ENCODE results near the gene ARID3A. TPM values are rescaled to one million over a fixed set of nuclear protein-coding genes. Genes with fewer than 3 reads are reported as not detected.

Gene ARID3A
- total and polyA plus RNA-seq, 12 donors: 3.0 to 11.7 (median 5.0) TPM

- 88 to 93% methylated on average over 25 of the region's 25 CpGs for whole genome bisulfite sequencing, 2 donors
- DNase-seq (no peak), ATAC-seq (no peak)
- no peaks in the 10 kb centered on the region for H3K9me3 ChIP-seq
- peak in 6 of 9 donors; percentile 6 to 30 (median 11) for TF ChIP-seq CTCF (IDR thresholded peaks at IDR 0.05)
- H3K4me1 ChIP-seq: peaks cover 0 to 10% (median 7%) of the 10 kb centered on the region in 9 donors
- intact Hi-C loops (cut with DNase I): loop anchor here in 2 of 10 donors (10.0 kb wide), 2 partner anchors 125 to 135 kb away; partner anchors contain the start of genes CFD (in 1 of the 2) and ELANE (in 1 of the 2)
- no peak overlapping the region for H3K27ac ChIP-seq
- H3K36me3 ChIP-seq: peaks cover 0 to 76% (median 26%) of the 10 kb centered on the region in 9 donors
- H3K27me3 ChIP-seq: no peaks in the 10 kb centered on the region
- no peak overlapping the region for H3K4me3 ChIP-seq
These were observed 63.7 kb downstream of the ARID3A start for GRCh38 chr19:989381-990081.

- intact Hi-C loops (cut with DNase I): no loop called here
- Histone ChIP-seq H3K27ac (no peak overlapping the region), H3K4me1 (peaks cover 0 to 4% (median 2%) of the 10 kb centered on the region in 9 donors), H3K4me3 (no peak overlapping the region), H3K36me3 (peaks cover 0 to 78% (median 28%) of the 10 kb centered on the region in 9 donors), H3K9me3 (no peaks in the 10 kb centered on the region), H3K27me3 (peaks cover 0 to 3% (median 1%) of the 10 kb centered on the region in 7 donors)
- ATAC-seq (no peak), DNase-seq (peak in 1 of 2 donors; percentile 7)
- 72 to 80% methylated on average over 27 of the region's 27 CpGs for WGBS, 2 donors
- no peak for TF ChIP-seq CTCF (IDR thresholded peaks at IDR 0.05)
These were observed 64.3 kb downstream of the ARID3A start for GRCh38 chr19:990119-990571.

GRCh38 chr19:990746-991145, 64.9 kb downstream of the ARID3A start:
- no peak for TF ChIP-seq CTCF (IDR thresholded peaks at IDR 0.05)
- H3K4me3 ChIP-seq: no peak overlapping the region
- H3K27me3 ChIP-seq: peaks cover 0 to 9% (median 7%) of the 10 kb centered on the region in 7 donors
- intact Hi-C loops (cut with DNase I): no loop called here
- WGBS, 2 donors: 93% methylated on average over 23 of the region's 23 CpGs
- no peak overlapping the region for H3K27ac ChIP-seq
- DNase-seq (no peak), ATAC-seq (no peak)
- peaks cover 0 to under 1% (median 0%) of the 10 kb centered on the region in 9 donors for H3K4me1 ChIP-seq
- H3K36me3 ChIP-seq: peaks cover 0 to 75% (median 28%) of the 10 kb centered on the region in 9 donors
- H3K9me3 ChIP-seq: no peaks in the 10 kb centered on the region

- Histone ChIP-seq H3K4me3 (no peak overlapping the region), H3K4me1 (peaks cover 0 to 7% (median 5%) of the 10 kb centered on the region in 9 donors), H3K27ac (no peak overlapping the region), H3K36me3 (peaks cover 0 to 69% (median 27%) of the 10 kb centered on the region in 9 donors), H3K27me3 (peaks cover 2 to 15% (median 13%) of the 10 kb centered on the region in 7 donors), H3K9me3 (no peaks in the 10 kb centered on the region)
- 83 to 89% methylated on average over 20 to 40 of the region's 47 CpGs for WGBS, 2 donors
- ATAC-seq (peak in 4 of 8 donors; percentile 20 to 36 (median 29)), DNase-seq (no peak)
- intact Hi-C loops (cut with DNase I): no loop called here
- no peak for TF ChIP-seq CTCF (IDR thresholded peaks at IDR 0.05)
These were observed 65.5 kb downstream of the ARID3A start for GRCh38 chr19:991174-991931.

Measured in heart right ventricle (tissue), 16 donors.